Stimulated activated CD4-positive, alpha-beta T cell treated with anti-CD3 and anti-CD28 coated beads, TNF-alpha, amount 100 ng/mL, for 24 hours (primary cell): ENCODE data around the gene LYPD3.

Experiments used
- DNase-seq, 3 experiments: peaks; one replicate each; pipeline ENCODE4 v3.0.0-alpha.2; 2020; ENCODE audit warnings: low read depth in 3 of 3

Gene LYPD3

DNA sequence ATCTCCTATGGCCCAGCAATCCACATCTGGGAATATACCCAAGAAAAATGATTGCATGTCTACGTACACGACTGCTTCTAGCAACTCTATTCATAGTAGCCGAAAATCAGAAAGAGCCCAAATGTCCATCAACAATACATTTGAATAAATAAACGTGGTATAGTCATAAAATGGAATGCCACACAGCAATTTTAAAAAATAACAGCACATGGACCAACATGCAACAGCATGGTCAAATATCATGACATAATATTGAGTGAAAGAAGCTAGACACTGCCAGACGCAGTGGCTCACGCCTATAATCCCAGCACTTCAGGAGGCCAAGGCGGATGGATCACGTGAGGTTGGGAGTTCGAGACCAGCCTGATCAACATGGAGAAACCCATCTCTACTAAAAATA is 34.4 kb downstream of the LYPD3 start:
- no peak for DNase-seq

GRCh38 chr19:43430142-43430710 is 35.2 kb downstream of the LYPD3 start:
- no peak for DNase-seq

DNA sequence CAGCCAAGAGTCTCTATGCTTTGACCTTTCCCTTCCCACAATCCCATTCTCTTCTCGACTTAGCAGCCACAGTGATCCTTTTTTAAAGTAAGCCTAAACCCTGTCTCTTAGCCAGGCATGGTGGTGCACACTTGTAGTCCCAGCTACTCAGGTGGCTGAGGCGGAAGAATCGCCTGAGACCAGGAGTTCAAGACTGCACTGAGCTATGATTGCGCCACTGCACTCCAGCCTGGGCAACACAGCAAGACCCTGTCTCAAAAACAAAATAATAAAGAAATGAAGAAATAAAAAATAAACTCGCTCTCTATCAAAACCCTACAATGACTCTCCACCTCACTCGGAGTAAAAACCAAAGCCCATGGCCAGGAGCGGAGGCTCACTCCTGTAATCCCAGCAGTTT is 36.0 kb downstream of the LYPD3 start:
- no peak for DNase-seq

- no peak for DNase-seq
Observed at GRCh38 chr19:43425567-43426392, 39.6 kb downstream of the LYPD3 start.

- no peak for DNase-seq
Observed at GRCh38 chr19:43423779-43424178, 41.6 kb downstream of the LYPD3 start.

DNA sequence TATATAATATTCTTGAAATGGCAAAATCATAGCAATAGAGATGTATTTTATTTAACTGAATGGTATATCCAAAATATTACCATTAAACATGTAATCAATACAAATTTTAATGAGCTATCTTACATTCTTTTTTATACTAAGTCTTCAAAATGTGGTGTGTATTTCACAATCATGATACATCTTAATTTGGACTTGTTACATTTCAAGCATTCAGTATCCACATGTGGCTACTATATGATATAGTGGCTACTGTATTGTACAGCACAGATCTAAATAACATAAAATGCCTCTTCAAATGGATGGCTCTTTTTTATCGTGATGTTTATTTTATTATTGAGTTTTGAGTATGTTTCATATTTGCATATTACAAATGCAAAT is 42.7 kb downstream of the LYPD3 start:
- DNase-seq, result no peak

DNA sequence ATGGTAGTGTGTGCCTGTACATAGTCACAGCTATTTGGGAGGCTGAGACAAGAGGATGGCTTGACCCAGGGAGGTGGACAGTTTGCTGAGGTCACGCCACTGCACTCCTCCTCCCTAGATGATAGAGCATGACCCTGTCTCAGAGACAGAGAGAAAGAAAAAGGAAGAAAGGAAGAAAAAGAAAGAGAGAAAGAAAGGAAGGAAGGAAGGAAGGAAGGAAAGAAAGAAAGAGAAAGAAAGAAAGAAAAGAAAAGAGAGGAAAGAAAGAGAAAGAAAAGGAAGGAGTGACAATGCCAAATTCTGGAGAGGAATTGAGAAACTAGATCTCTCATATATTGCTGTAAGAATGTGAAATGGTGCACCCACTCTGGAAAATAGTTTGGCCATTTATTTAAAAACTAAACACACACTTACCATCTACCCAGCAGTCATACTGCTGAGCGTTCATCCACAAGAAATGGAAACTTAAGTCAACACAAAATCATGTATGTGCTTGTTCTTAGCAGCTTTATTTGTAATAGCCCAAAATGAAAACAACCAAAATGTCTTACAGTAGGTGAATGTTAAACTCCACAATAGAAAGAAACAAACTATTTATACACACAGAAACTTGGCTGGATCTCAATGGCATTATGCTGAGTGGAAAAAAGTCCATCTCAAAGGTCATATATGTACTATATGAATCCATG is 43.3 kb downstream of the LYPD3 start:
- DNase-seq, result no peak

GRCh38 chr19:43420954-43421353 is 44.5 kb downstream of the LYPD3 start:
- DNase-seq, result no peak

GRCh38 chr19:43416951-43417623 is 48.3 kb downstream of the LYPD3 start:
- no peak for DNase-seq

GRCh38 chr19:43414554-43414953 is 50.9 kb downstream of the LYPD3 start, which contains the start of gene TEX101:
Gene TEX101 (plus strand): TSS chr19:43414890. CDS start chr19:43415920, 1,030 bp downstream.
- DNase-seq, result no peak

DNA sequence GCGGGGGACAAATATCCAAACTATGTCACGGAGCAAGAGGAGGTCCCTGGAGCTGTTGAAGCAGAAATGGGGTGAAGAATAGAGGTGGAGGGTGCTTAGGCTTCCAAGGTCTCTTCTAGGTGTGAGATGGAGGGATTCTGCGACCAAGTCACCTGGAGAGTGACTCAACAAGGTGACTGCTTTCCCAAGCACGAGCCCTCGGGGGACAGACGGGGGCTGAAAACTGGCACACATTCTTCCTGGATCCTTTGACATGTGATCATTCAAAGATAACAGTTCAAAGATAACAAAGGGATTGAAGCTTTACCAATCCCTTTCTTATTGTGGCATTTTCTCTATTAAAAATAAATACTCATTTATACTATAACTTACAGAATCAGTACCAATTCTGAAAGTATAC is 53.0 kb downstream of the LYPD3 start:
- no peak for DNase-seq
